SHP77 treated with DMSO at 0.1 percent for 48 hours (cell line): ENCODE results near the gene SLC39A9.
"Not testable (repeated sequence)": the region's sequence is repeated elsewhere in the genome, so short reads cannot be mapped to it uniquely, and the experiment has no call there.

ENCODE experiments used
- DNase-seq: peaks from one replicate; lab custom pipeline; 2025; lab: John Stamatoyannopoulos, UW

Gene SLC39A9

DNA sequence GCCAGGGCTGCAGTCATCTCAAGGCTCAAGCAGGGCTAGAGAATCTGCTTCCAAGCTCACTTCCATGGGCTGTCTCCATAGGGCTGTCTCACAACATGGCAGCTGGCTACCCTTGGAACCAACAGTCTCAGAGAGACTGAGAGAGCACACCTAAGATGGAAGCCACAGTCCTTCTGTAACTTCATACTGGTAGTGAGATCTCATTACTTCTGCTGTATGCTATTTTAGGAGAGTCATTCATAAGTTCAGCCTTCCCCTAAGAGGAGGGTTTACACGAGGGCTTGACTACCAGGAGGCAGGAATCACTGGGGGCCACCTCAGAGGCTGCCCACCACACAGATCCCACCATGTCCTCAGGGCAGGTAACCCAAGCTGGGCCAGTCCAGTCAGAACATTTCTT lies 30.1 kb upstream of the SLC39A9 start:
- DNase-seq = no peak

DNA sequence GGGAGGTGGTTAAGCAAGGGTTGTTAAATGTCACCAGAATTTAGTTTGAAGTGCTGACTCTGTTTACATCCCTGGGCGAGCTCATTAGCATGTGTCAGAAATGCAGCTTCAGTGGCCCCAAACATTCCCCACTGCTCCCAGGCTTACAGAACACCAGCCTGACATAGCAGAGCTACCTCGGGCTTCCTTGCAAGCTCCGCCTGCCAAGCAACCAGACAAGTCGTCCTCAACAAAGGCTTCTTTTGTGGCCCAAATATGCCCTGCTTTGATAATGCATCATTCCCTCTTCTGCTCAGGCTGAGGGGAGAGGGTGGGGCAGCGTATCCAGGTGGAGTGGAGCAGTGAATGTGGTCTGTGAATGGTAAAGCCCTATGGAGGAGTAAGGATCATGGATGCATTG lies 28.4 kb upstream of the SLC39A9 start:
- no peak for DNase-seq

DNA sequence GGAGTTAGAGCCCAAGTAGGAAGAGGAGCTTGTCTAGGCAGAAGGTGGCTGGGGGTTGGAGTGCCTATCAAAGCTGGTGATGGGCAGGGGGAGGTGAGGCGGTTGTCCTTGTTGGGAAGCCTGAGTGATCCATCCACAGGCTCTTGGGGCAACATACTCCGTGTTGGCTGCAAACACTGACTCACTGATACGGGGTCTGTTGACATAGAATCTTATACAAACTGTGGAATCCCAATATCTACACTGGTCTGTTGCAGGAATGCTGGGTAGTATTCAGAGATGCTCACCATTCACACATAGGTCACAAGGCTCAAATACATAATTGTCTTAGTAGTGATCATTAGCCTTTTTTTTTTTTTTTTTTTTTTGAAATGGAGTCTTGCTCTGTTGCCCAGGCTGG lies 26.3 kb upstream of the SLC39A9 start:
- DNase-seq = no peak

DNA sequence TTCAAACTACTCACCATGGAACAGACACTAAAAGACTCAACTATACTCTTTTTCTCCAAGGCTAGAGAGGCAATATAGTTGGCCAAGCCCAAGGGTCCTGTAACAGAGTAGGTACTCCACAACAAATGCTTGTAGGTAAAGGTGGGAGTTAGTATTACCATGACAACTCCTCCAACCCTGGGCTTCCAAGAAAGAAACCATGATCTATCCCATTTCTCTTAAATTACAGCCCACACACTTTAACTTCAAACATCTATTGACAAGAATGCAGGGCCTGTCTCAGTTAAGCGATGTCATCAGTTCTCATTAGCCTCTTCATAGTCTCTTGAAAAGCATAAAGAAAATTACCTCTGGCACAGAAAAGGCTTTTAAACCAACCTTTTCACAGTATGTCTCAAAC lies 25.4 kb upstream of the SLC39A9 start:
- no peak for DNase-seq

DNA sequence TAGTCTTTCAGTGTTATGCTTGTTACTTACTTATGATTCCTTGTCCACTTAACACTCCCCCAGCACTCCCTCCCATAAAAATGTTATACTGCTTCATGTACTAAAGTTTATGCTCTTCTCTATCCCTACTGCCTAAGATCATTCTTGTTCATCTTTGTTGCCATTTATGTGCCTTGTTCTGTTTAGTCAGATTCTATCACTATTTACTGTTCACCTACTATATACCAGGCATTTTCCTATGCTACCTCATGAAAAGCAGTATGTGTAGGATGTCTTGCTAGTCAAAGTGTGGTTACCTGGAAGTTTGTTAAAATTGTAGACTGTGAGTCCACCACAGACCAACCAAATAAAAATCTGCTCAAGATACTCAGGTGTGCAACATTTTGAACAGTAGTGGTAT lies 24.3 kb upstream of the SLC39A9 start:
- DNase-seq = no peak

DNA sequence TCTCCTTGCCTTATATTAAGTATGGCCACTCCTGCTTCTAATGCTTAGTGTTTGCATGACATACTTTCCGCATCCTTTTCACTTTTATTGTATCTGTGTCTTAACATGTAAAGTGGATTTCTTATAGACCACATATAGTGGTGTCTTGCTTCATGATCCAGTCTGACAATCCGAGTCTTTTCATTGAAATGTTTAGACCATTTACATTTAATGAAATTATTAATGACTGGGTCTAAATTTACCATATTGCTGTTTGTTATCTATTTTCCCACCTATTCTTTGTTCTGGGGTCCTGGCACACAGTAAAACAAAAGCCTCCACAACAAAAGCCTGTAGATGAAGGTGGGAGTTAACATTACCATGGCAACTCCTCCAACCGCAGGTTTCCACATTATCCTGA lies 23.3 kb upstream of the SLC39A9 start:
- no peak for DNase-seq

DNA sequence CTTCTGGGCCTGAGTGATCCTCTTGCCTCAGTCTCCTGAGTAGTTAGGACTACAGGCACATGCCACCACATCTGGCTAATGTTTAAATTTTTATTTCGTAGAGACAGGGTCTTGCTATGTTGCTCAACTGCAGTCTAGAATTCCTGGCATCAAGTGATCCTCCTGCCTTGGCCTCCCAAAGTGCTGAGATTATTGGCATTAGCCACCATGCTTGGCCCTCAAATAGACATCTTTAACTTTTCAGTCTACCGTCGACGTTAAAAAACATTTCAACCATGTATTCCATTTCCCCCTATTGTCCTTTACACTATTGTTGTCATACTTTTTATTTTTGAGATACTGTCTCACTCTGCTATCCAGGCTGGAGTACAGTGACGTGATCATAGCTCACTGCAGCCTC lies 22.8 kb upstream of the SLC39A9 start:
- DNase-seq = no peak

DNA sequence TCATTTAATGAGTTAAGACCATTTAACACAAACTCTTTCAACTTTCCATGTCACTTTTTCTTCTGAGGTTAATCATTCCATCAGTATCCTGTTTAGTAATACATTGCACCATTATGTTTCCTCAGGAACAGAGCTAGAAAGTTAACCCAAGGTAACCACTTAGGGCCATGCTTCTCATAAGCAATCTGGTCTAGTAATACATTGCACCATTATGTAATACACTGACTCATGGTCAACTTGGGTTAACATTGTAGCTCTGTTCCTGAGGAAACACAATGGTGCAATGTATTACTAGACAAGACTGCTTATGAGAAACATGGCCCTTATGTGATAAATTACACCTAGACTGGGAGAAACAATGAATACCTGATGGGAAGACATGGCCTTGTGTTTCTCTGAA lies 22.1 kb upstream of the SLC39A9 start:
- no peak for DNase-seq

DNA sequence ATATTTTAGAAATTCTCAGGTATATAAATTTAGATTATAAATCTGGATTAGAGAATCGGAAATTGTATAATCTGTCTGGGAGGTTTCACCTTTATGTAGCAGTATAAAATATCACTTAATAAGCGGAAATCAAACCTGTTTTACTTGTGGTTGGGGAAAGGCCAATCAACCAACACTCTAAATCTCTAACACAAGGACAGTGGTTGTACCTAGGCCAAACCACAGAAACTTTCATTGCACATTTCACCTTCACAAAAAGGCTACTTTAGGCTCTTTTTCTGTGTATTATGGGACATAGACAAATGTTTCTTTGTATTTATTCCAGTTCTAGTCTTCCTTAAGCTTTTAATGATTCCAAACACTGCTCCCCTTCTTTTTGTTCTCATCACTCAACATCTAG lies 20.2 kb upstream of the SLC39A9 start:
- no peak for DNase-seq

DNA sequence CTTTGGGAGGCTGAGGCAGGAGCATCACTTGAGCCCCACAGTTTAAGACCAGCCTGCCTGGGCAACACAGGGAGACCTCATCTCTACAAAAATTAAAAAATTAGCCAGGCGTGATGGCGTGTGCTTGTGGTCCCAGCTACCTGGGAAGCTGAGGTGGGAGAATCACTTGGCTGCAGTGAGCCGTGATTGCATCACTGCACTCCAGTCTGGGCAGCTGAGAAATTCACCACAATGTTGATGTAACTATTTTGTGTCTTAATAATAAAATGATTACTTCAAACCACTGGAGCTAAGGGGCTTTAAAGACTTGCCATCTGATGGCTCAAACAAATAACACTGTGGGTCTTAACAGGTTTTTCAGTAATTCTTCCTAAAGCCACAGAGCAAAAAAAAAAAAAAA lies 11.2 kb upstream of the SLC39A9 start:
- no peak for DNase-seq

DNA sequence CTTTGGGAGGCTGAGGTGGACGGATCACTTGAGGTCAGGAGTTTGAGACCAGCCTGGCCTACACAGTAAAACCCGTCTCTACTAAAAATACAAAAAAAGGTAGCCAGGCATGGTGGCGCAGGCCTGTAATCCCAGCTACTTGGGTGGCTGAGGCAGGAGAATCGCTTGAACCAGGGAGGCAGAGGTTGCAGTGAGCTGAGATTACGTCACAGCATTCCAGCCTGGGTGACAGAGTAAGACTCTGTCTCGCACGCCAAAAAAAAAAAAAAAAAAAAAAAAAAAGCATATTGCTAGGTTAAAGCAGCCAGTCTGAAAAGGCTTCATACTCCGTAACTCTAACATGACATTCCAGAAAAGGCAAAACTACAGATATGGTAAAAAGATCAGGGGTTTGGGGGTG lies 7.1 kb upstream of the SLC39A9 start:
- DNase-seq = not testable (repeated sequence)

DNA sequence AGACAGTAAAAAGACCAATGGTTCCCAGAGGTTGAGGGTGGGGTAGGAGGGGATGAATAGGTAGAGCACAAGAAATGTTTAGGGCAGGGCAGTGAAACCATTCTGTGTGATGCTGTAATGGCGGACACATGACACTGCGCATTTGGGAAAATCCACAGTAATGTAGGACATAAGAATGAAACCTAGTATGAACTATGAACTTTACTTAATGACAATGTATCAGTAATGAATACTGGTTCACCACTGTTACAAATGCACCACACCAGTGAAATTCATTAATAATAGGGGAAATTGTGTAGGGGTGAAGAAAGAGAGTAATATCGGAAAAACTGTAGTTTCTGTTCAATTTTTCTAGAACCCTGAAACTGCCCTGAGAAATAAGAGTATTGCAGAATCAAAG lies 6.0 kb upstream of the SLC39A9 start:
- DNase-seq = no peak

DNA sequence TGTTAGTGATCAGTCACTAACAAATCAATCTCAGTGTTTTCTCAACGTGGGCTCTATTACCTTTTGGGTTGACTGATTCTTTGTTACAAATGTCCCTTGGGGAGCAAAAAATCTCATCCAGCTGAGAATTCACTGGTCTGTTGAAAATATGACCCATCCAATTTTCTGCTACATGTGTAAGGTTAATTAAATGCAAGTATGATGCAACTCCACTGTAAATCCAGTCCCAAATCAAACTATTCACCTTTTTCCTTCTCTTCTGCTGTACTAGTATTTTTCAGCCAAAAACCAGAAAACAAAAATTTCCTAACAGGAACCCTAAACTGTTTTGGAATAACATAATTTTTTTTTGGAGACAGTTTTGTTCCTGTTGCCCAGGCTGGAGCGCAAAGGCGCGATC lies 2.6 kb upstream of the SLC39A9 start:
- DNase-seq = no peak

DNA sequence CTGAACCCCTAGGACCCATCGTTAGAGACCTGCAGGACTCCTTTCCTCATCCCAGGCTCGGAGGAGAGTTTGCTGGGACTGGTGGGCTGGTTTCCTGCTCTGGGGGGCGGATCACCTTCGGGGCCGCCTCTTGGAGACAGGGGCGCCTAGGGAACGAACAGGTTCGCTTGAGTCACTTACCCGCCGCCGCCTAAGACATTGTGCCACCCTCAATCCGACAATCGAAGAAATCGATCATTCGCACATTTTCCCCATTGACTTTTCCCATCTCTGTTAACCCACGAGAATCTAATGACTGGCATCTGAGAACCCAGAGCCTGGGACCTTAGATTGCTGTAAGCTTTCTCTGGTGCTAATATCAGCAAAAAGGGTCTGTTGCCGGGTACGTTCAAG lies 322 bp downstream of the SLC39A9 start:
- no peak for DNase-seq

DNA sequence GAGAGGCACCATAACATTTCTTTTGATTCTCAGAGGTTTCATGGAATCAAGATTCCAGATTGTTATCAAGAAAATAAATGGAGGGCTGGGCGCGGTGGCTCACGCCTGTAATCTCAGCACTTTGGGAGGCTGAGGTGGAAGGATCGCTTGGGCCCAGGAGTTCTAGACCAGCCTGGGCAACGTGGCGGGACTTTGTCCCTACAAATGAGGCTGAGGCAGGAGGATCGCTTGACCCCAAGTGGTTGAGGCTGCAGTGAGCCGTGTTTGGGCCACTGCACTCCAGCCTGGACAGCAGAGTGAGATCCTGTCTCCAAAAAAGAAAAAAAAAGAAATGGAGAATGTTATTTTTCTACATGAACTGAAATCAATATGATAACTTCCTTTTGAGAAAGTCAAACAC lies 1.3 kb downstream of the SLC39A9 start:
- DNase-seq = no peak

DNA sequence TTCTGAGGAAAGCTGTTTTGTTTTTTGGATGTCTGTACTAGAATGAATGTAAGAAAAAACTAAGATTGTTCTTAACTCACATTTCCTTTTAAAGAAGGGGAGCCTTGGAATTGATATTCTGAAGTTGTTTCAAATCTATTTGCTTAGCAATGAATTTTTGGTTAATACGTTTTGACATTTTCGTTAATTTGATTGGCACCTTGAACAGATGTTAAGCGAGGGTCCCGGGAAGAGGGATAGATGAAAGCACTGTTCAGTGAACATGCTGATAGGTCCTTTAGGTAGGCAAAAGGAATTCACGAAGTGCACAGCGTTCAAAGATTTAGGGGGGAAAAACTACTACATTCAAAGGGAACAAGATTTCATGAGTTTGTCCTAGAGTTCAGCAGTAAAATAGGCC lies 1.7 kb downstream of the SLC39A9 start:
- DNase-seq = no peak

DNA sequence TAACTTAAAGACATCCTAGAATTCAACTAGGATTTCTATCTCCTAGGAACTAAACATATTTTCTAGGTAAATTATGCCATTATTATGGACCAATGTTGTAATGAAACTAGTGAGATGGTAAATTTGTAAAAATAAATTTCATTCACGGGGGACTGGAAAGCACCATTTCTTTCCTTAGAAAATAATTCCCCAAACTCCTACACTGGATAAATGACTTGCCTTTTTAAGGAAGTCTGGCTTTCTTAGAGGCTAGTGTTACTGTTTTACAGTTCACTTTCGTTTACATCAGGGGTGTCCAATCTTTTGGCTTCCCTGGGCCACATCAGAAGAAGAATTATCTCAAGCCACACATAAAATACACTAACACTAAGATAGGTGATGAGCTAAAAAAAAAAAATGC lies 3.3 kb downstream of the SLC39A9 start:
- no peak for DNase-seq

DNA sequence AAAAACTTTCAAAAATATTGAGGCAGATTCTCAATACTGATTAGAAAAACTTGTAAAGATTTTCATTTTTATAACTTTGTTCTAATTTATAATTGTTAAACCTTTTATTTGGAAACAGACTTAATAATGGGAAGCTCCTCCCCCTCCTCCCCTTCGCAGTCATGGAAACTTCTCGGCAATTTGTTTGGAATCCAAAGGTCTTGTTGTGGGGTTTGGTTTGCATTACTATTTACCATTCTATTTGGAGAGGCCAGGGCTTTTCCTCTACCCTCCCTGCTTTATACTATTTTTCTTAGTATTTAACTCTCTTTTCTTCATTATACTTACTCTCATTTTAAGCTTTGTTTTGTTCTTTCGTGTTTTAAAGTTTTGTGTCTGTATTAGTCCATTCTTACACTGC lies 6.0 kb downstream of the SLC39A9 start:
- DNase-seq = no peak

DNA sequence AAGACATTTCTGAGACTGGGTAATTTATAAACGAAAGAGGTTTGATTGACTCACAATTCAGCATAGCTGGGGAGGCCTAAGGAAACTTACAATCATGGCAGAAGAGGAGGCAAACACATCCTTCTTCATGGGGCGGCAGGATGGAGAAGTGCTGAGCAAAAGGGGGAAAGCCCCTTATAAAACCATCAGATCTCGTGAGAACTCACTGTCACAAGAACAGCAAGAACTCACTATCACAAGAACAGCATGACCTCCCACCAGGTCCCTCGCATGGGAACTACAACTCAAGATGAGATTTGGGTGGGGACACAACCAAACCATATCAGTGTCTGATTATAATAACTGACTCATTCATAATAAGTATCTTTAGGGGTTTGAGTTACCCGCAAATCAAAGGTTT lies 6.4 kb downstream of the SLC39A9 start:
- no peak for DNase-seq

DNA sequence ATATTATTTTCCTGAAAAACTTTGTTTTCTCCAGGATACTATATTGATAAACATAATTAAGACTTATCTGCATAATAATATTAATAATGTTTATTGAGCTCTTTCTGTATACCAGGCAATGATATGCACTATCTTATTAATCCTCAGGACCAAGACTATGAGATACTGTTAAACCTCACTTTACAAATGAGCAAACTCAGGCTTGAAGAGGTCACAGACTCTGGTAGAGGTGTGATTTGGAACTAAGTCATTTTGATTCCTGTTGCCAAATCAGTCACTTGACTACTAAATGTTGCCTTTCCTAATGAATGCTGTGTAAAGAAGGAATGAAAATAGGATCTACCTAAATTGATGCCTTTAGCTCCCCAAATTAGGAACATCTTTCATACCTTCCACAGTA lies 7.3 kb downstream of the SLC39A9 start:
- DNase-seq = no peak

DNA sequence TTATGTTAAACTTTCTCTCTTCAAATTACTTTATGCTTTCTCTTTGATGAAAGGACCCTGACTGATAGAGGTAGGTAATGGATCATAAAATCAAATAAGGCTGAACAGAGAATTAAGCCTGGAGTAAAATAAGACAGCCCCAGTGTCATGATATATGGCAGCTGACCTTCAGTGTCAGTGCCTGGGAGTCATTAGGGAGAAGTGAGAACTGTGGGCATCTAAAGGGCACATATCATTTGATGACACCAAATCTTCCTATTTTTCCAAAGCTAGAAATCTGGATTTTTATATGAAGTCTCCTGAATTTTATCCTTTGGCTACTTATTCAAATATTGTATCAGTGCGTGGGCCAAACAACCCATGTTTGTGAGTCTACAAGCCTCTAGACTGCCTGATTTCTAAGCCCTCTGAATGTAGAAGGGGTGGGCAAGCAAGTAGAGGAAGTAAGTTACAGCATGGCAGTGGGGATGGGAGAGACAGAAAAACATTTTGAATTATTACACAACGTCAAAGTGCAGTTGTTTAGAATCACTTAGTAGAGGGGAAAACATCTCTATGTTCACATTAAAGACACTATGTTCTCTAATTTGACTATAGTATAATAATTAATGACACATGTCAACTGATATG lies 10.0 kb downstream of the SLC39A9 start:
- DNase-seq = no peak

DNA sequence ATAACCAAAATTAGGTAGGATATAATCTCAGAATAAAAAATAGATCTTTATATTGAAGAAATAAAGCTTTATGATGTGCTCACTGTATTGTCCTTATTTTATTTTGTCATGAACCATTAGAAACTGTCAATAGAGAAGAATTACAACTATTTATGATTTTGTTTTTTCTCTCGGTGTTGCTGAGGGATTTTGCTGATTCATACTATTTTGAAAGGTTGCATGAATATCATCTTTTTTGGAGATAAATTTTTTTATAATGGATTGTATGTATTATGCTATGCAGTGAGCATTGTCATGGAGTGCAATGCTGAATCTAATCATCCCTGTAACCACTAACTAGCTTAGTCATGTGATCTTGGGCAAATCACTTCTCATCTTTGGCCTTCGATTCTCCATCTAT lies 15.0 kb downstream of the SLC39A9 start:
- DNase-seq = no peak

DNA sequence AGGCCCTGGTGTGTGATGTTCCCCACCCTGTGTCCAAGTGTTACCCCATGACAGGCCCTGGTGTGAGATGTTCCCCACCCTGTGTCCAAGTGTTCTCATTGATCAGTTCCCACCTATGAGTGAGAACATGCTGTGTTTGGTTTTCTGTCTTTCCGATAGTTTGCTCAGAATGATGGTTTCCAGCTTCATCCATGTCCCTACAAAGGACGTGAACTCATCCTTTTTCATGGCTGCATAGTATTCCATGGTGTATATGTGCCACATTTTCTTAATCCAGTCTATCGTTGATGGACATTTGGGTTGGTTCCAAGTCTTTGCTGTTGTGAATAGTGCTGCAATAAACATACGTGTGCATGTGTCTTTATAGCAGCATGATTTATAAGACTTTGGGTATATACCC lies 17.6 kb downstream of the SLC39A9 start:
- not testable (repeated sequence) for DNase-seq

DNA sequence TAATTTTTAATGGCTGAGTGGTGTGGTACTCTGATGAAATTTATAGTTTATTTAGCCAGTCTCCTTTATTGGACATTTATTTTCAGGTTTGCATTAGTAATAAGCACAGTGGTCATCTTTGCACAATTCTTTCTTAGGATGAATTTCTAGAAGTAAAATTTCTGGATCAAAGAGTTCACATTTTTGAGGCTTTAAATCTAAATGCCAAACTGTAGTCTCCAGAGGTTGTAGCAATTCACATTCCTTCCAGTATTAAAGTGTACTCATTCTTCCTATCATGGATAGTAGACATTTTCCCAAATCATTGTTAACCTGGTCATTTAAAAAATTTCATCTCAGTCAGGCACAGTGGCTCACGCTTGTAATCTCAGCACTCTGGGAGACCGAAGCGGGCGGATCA lies 24.8 kb downstream of the SLC39A9 start:
- DNase-seq = no peak
